Spleen (tissue), 11 donors: ENCODE results near the gene ATOSA. TPM values are rescaled to one million over a fixed set of nuclear protein-coding genes. Genes with fewer than 3 reads are reported as not detected.

Experiments used
- DNase-seq: peaks from one replicate; pipeline ENCODE4 v3.0.0-alpha.2; 2020
- H3K27ac ChIP-seq, 8 donors: fragments of 200-600 bp; sonication (generic) in 7 of 8; 1 replicate in 4 of 8; 2 replicates in 4 of 8; pipeline versions ENCODE4 v1.5.0 to v1.8.0; 2016 to 2021; ENCODE audit warnings: inconsistent platforms in 4 of 8, mild to moderate bottlenecking in 4 of 8, moderate library complexity in 1 of 8
- H3K27me3 ChIP-seq, 7 donors: fragments of 200-600 bp; sonication (generic) in 6 of 7; replicated peaks in 1 of 7; 1 replicate in 4 of 7; 2 replicates in 3 of 7; pipeline versions ENCODE4 v1.5.0 to v1.8.0; 2016 to 2021; ENCODE audit warnings: inconsistent platforms in 3 of 7, mild to moderate bottlenecking in 1 of 7
- H3K36me3 ChIP-seq, 6 donors: fragments of 200-600 bp; sonication (generic) in 5 of 6; 1 replicate in 4 of 6; 2 replicates in 2 of 6; pipeline versions ENCODE4 v1.5.0 to v1.8.0; 2016 to 2021; ENCODE audit warnings: inconsistent platforms in 2 of 6
- H3K4me1 ChIP-seq, 6 donors: fragments of 200-600 bp; sonication (generic) in 5 of 6; 1 replicate in 3 of 6; 2 replicates in 3 of 6; pipeline versions ENCODE4 v1.5.0 to v1.8.0; 2016 to 2021; ENCODE audit warnings: inconsistent platforms in 3 of 6
- H3K4me3 ChIP-seq, 8 donors: fragments of 200-600 bp; sonication (generic) in 7 of 8; 1 replicate in 4 of 8; 2 replicates in 4 of 8; pipeline versions ENCODE4 v1.5.0 to v1.8.0; 2016 to 2021; ENCODE audit warnings: inconsistent platforms in 4 of 8, mild to moderate bottlenecking in 4 of 8, moderate library complexity in 2 of 8
- H3K9me3 ChIP-seq, 8 donors: fragments of 200-600 bp; sonication (generic) in 7 of 8; 1 replicate in 4 of 8; 2 replicates in 4 of 8; pipeline versions ENCODE4 v1.5.0 to v1.8.0; 2016 to 2021; ENCODE audit warnings: inconsistent platforms in 4 of 8
- CTCF ChIP-seq, 11 experiments: fragments of 200-600 bp in 7 of 11; fragments of 450-650 bp in 4 of 11; sonication (generic) in 4 of 11; IDR thresholded peaks in 8 of 11; conservative IDR thresholded peaks in 3 of 11; 1 replicate in 7 of 11; 2 replicates in 4 of 11; pipeline versions ENCODE4 v1.4.0 to v1.8.0; 2016 to 2021; ENCODE audit warnings: antibody characterized with exemption in 11 of 11, inconsistent platforms in 4 of 11, mild to moderate bottlenecking in 1 of 11
- POLR2A ChIP-seq, 3 donors: fragments of 450-650 bp; IDR thresholded peaks; one replicate each; pipeline ENCODE4 v1.5.1; 2017; ENCODE audit warnings: antibody characterized with exemption in 3 of 3, mild to moderate bottlenecking in 1 of 3
- POLR2AphosphoS5 ChIP-seq, 3 donors: sonication (generic); formaldehyde crosslinking; IDR thresholded peaks; one replicate each; pipeline ENCODE4 v1.5.1; 2017; ENCODE audit warnings: antibody characterized with exemption in 3 of 3
- WGBS, 5 donors: extraction: QIAGEN DNeasy Blood & Tissue Kit in 3 of 5; methylation state at CpG; one replicate each; pipeline versions ENCODE4 v1.1.5 to v1.1.7; 2013 to 2018; 5-methylcytosine and 5-hydroxymethylcytosine counted together
- intact Hi-C: fragments of 100-400 bp; cut with DNase I; formaldehyde crosslinking; loops from one replicate; pipeline ENCODE4 v1.15.0; 2023; ENCODE audit warnings: low total_unique reads
- polyA plus RNA-seq, 3 donors: library from polyadenylated mRNA; stranded (reverse); fragments of 200-250 nt; gene quantifications; one replicate each; pipeline ENCODE4 v1.2.1, GENCODE V29; 2013
- total RNA-seq, 7 donors: library from RNA; depleted of rRNA in 3 of 7; stranded (reverse); fragments of >200 nt in 3 of 7; fragmentation: NEBNext Ultra II Directional in 4 of 7; extraction: Animal tissue kit (Norgen Biotek cat#: 25700) in 4 of 7; gene quantifications; one replicate each; pipeline versions ENCODE4 v1.1.0 to v1.2.1, GENCODE V29; 2016 to 2021
- donor health status: healthy with polysubstance abuse.
- donor health status: DM: no; HTN: no; CAD: no; lungs with moderate emphysema.
- donor health status: DM: no; HTN: no; CAD: no.
- donor health status: Bipolar disorder and iron deficiency.
- donor health status: healthy.
- donor health status: DM: no; HTN: no; CAD: no.
- donor health status: DM: yes; HTN: yes; CAD: no.

Gene ATOSA
- total and polyA plus RNA-seq, 10 donors: 57.0 to 148 (median 74.7) TPM

- Histone ChIP-seq H3K36me3 (peaks cover 0 to 100% (median 44%) of the 10 kb centered on the region in 6 donors), H3K27me3 (no peaks in the 10 kb centered on the region), H3K27ac (no peak overlapping the region), H3K4me3 (no peak overlapping the region), H3K4me1 (peaks cover 0 to 32% (median 2%) of the 10 kb centered on the region in 6 donors), H3K9me3 (no peaks in the 10 kb centered on the region)
- 61 to 91% (median 86%) methylated on average over 1 of the region's 1 CpG for WGBS, 5 donors
- no peak for TF ChIP-seq POLR2AphosphoS5 (IDR thresholded peaks at IDR 0.05)
- TF ChIP-seq CTCF (IDR thresholded peaks at IDR 0.05 in 8 of 11, conservative IDR thresholded peaks at IDR 0.05 in 3 of 11): no peak
- TF ChIP-seq POLR2A (IDR thresholded peaks at IDR 0.05): no peak
- intact Hi-C loops: no loop called here
- DNase-seq: no peak
Measured at GRCh38 chr15:52658955-52659354, 20.2 kb downstream of the ATOSA start.

GRCh38 chr15:52657338-52657737 lies 21.9 kb downstream of the ATOSA start:
- Histone ChIP-seq H3K27ac (no peak overlapping the region), H3K4me1 (peaks cover 0 to 48% (median 11%) of the 10 kb centered on the region in 6 donors), H3K36me3 (peaks cover 0 to 100% (median 39%) of the 10 kb centered on the region in 6 donors), H3K4me3 (no peak overlapping the region), H3K9me3 (no peaks in the 10 kb centered on the region), H3K27me3 (no peaks in the 10 kb centered on the region)
- WGBS, 5 donors: 84 to 94% (median 89%) methylated on average over 1 of the region's 1 CpG
- DNase-seq: no peak
- intact Hi-C loops: no loop called here
- TF ChIP-seq POLR2A (IDR thresholded peaks at IDR 0.05) (no peak), CTCF (IDR thresholded peaks at IDR 0.05 in 8 of 11, conservative IDR thresholded peaks at IDR 0.05 in 3 of 11) (no peak), POLR2AphosphoS5 (IDR thresholded peaks at IDR 0.05) (no peak)

- intact Hi-C loops: no loop called here
- Histone ChIP-seq H3K4me1 (peaks cover 1 to 58% (median 19%) of the 10 kb centered on the region in 6 donors), H3K27ac (peak overlapping the region in 1 of 8 donors; percentile 12), H3K36me3 (peaks cover 0 to 100% (median 35%) of the 10 kb centered on the region in 6 donors), H3K9me3 (no peaks in the 10 kb centered on the region), H3K27me3 (no peaks in the 10 kb centered on the region), H3K4me3 (no peak overlapping the region)
- DNase-seq: no peak
- TF ChIP-seq POLR2AphosphoS5 (IDR thresholded peaks at IDR 0.05) (no peak), CTCF (IDR thresholded peaks at IDR 0.05 in 8 of 11, conservative IDR thresholded peaks at IDR 0.05 in 3 of 11) (no peak), POLR2A (IDR thresholded peaks at IDR 0.05) (no peak)
Measured at GRCh38 chr15:52656412-52656811, 22.8 kb downstream of the ATOSA start.

- intact Hi-C loops: no loop called here
- H3K9me3 ChIP-seq: no peaks in the 10 kb centered on the region
- WGBS, 5 donors: 87 to 91% (median 88%) methylated on average over 5 of the region's 5 CpGs
- TF ChIP-seq POLR2A (IDR thresholded peaks at IDR 0.05) (no peak), CTCF (IDR thresholded peaks at IDR 0.05 in 8 of 11, conservative IDR thresholded peaks at IDR 0.05 in 3 of 11) (no peak), POLR2AphosphoS5 (IDR thresholded peaks at IDR 0.05) (no peak)
- no peak for DNase-seq
- H3K4me3 ChIP-seq: no peak overlapping the region
- peaks cover 3 to 58% (median 27%) of the 10 kb centered on the region in 6 donors for H3K4me1 ChIP-seq
- H3K27ac ChIP-seq: peak overlapping the region in 6 of 8 donors; percentile 16 to 58 (median 36)
- H3K36me3 ChIP-seq: peaks cover 0 to 93% (median 25%) of the 10 kb centered on the region in 6 donors
- H3K27me3 ChIP-seq: no peaks in the 10 kb centered on the region
Measured at GRCh38 chr15:52653431-52653964, 25.7 kb downstream of the ATOSA start.
